GM21576 (cell line): ENCODE results near the gene PTTG1IP.
"Not testable (repeated sequence)": the region's sequence is repeated elsewhere in the genome, so short reads cannot be mapped to it uniquely, and the experiment has no call there.

Experiments
- ATAC-seq: cut with Tn5 transposase; IDR thresholded peaks from one replicate; pipeline ENCODE4 v1.9.1; 2021; ENCODE audit warnings: mild to moderate bottlenecking, moderate library complexity; ENCODE audit not compliant: unreplicated experiment

Gene PTTG1IP

GRCh38 chr21:44885615-44886014 is 12.1 kb upstream of the PTTG1IP start:
- no peak for ATAC-seq

GRCh38 chr21:44884097-44884496 is 10.6 kb upstream of the PTTG1IP start:
- no peak for ATAC-seq

GRCh38 chr21:44883250-44883649 is 9.8 kb upstream of the PTTG1IP start:
- no peak for ATAC-seq

GRCh38 chr21:44881198-44881872 is 7.8 kb upstream of the PTTG1IP start:
- no peak for ATAC-seq

GRCh38 chr21:44880405-44881197 is 7.1 kb upstream of the PTTG1IP start:
- ATAC-seq: no peak

- ATAC-seq: not testable (repeated sequence)
Observed at GRCh38 chr21:44879238-44879637, 5.7 kb upstream of the PTTG1IP start.

GRCh38 chr21:44878053-44878982 is 4.8 kb upstream of the PTTG1IP start:
- no peak for ATAC-seq

GRCh38 chr21:44876849-44877575 is 3.5 kb upstream of the PTTG1IP start:
- ATAC-seq: no peak

GRCh38 chr21:44875316-44875700 is 1.8 kb upstream of the PTTG1IP start:
- no peak for ATAC-seq

- no peak for ATAC-seq
Observed at GRCh38 chr21:44874497-44875315, 1.2 kb upstream of the PTTG1IP start.

- no peak for ATAC-seq
Observed at GRCh38 chr21:44874240-44874496, 678 bp upstream of the PTTG1IP start.

GRCh38 chr21:44872649-44873355 is 688 bp downstream of the PTTG1IP start:
- no peak for ATAC-seq

- ATAC-seq: no peak
Observed at GRCh38 chr21:44872323-44872648, 1.2 kb downstream of the PTTG1IP start.

GRCh38 chr21:44871576-44872269 is 1.8 kb downstream of the PTTG1IP start:
- no peak for ATAC-seq

GRCh38 chr21:44870748-44871495 is 2.6 kb downstream of the PTTG1IP start:
- no peak for ATAC-seq

- no peak for ATAC-seq
Observed at GRCh38 chr21:44869781-44870747, 3.4 kb downstream of the PTTG1IP start.

GRCh38 chr21:44868707-44869106 is 4.8 kb downstream of the PTTG1IP start:
- ATAC-seq: no peak
